Measurements from ENCODE around the gene EPS8L3. TPM values are rescaled to one million over a fixed set of nuclear protein-coding genes. Genes with fewer than 3 reads are reported as not detected.

Gene EPS8L3
- total RNA-seq, 1 donor, result not detected

DNA sequence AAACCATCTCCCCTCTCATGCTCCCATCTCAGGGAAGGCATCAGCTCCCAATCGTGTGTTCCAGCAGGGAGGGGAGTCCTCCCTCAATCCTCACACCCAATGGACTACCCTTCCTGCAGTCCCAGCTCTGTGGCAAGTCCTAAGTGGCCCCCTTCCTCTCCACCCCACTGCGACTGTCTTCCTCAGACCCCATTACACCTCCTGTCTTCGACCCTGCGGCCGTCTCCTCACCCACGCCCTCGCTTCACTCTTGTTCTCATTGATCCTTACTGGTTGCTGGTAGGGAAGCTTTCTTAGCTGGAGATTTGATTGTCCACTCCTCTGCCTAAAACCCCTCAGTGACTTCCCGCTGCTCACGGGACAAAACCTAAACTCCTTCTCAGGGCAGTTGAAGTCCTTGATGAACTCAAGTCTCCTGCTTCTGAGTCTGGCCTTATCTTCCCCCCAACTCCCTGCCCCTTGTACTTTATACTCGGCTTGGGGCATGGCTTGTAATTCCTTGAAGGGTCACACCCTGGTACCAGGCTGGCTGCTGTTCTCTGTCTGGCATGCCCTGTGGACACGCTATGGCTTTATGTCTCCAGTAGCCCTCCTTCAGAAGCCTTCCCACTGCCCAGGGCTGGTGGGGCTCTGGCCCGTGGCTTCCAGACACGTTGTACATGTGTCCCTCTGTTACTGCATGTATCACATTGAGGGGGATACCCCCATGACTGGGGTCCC lies 2.3 kb upstream of the EPS8L3 start:
- no peak overlapping the region for H3K4me2 ChIP-seq (ENCODE audit: insufficient read depth, low read length)
- peak; percentile 64 for DNase-seq (ENCODE audit: insufficient read length, low spot score, missing footprints)
- H3K4me1 ChIP-seq (ENCODE audit: insufficient read depth, low read length), result peaks cover 6% of the 10 kb centered on the region
- TF ChIP-seq, protein P1, sequence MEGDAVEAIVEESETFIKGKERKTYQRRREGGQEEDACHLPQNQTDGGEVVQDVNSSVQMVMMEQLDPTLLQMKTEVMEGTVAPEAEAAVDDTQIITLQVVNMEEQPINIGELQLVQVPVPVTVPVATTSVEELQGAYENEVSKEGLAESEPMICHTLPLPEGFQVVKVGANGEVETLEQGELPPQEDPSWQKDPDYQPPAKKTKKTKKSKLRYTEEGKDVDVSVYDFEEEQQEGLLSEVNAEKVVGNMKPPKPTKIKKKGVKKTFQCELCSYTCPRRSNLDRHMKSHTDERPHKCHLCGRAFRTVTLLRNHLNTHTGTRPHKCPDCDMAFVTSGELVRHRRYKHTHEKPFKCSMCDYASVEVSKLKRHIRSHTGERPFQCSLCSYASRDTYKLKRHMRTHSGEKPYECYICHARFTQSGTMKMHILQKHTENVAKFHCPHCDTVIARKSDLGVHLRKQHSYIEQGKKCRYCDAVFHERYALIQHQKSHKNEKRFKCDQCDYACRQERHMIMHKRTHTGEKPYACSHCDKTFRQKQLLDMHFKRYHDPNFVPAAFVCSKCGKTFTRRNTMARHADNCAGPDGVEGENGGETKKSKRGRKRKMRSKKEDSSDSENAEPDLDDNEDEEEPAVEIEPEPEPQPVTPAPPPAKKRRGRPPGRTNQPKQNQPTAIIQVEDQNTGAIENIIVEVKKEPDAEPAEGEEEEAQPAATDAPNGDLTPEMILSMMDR (IDR thresholded peaks at IDR 0.05; ENCODE audit: extremely low read depth, low read depth, low read length), result no peak
- H2AFZ ChIP-seq (ENCODE audit: low read length), result no peak overlapping the region
- no peaks in the 10 kb centered on the region for H4K20me1 ChIP-seq (ENCODE audit: insufficient read depth, low read length)
- H3K9me3 ChIP-seq (ENCODE audit: low read depth, low read length), result no peaks in the 10 kb centered on the region
- no peak overlapping the region for H3K27ac ChIP-seq (ENCODE audit: low read depth, low read length)
- no peaks in the 10 kb centered on the region for H3K36me3 ChIP-seq (ENCODE audit: insufficient read depth, low read length)
- no peak overlapping the region for H3K4me3 ChIP-seq (ENCODE audit: insufficient read depth, low read length)
- peaks cover 2% of the 10 kb centered on the region for H3K27me3 ChIP-seq (ENCODE audit: insufficient read depth, low read length)
- H3K79me2 ChIP-seq (ENCODE audit: insufficient read depth, low read length), result no peaks in the 10 kb centered on the region

DNA sequence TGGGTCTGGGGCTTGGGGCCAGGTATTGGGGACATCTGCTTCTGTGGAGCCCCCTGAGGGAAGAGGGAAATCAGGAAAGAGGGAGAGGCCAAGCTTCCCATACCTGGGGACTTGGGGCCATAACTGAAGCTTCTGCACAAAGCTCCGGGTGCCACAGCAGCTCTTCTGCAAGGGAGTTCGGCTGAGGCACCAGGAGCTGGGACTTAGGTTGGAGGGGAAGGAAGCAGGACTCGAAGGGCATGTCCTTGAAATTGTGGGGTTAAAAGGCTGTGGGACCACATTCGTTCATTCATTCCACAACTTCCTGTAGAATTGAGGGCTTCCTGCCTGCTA lies 1.7 kb upstream of the EPS8L3 start:
- no peak overlapping the region for H3K27ac ChIP-seq (ENCODE audit: low read depth, low read length)
- no peak overlapping the region for H2AFZ ChIP-seq (ENCODE audit: low read length)
- no peaks in the 10 kb centered on the region for H3K79me2 ChIP-seq (ENCODE audit: insufficient read depth, low read length)
- TF ChIP-seq, protein P1 (IDR thresholded peaks at IDR 0.05; ENCODE audit: extremely low read depth, low read depth, low read length), result no peak
- H3K9me3 ChIP-seq (ENCODE audit: low read depth, low read length), result no peaks in the 10 kb centered on the region
- H4K20me1 ChIP-seq (ENCODE audit: insufficient read depth, low read length), result no peaks in the 10 kb centered on the region
- no peak for DNase-seq (ENCODE audit: insufficient read length, low spot score, missing footprints)
- H3K4me3 ChIP-seq (ENCODE audit: insufficient read depth, low read length), result no peak overlapping the region
- peaks cover 2% of the 10 kb centered on the region for H3K27me3 ChIP-seq (ENCODE audit: insufficient read depth, low read length)
- no peaks in the 10 kb centered on the region for H3K36me3 ChIP-seq (ENCODE audit: insufficient read depth, low read length)
- peaks cover 6% of the 10 kb centered on the region for H3K4me1 ChIP-seq (ENCODE audit: insufficient read depth, low read length)
- H3K4me2 ChIP-seq (ENCODE audit: insufficient read depth, low read length), result no peak overlapping the region

DNA sequence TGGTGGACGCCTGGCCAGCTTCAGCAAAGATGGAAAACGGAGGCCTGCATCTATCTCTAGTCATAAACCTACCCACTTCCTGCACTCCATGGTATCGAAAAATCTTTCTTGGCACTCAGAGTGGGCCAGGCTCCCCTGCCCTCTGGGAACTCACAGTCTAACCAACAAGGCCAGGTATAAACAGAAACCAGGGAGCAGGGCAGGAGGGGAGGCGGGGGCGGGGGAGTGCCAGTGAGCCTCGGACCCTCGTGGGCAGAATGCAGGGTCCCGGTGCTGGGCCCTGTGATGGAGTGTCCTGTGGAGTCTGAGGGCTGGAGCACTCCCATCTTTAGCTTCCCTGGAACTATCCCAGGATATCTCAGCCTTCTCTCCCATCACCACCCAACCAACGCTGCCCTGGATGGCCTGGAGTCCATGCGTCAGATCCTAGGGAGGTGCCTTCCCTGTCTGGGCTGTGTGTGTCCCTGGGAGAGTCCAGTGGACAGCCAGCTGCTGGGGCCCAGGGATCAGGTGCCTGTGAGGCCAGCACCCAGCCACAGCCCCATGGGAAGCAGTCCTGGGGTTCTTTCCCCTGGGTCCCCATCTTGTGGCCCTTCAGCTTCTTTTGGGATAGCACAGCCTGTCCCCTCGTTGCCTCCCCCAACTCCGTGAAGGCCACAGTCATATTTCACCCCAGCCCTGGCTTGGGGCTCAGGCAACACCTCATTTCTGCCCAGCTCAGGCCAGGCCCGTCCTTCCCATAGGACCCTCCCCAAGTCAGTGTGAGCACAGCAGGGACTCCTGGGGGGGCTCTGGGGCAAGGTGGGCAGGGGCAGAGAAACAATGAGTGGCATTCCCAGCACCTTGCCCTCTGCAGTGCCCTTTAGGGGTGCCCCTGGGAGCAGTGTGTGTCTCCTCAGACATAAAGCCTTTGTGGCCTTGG lies 1.1 kb upstream of the EPS8L3 start:
- H3K4me3 ChIP-seq (ENCODE audit: insufficient read depth, low read length), result no peak overlapping the region
- peaks cover 5% of the 10 kb centered on the region for H3K4me1 ChIP-seq (ENCODE audit: insufficient read depth, low read length)
- H3K4me2 ChIP-seq (ENCODE audit: insufficient read depth, low read length), result no peak overlapping the region
- peak; percentile 62 for DNase-seq (ENCODE audit: insufficient read length, low spot score, missing footprints)
- H2AFZ ChIP-seq (ENCODE audit: low read length), result no peak overlapping the region
- no peaks in the 10 kb centered on the region for H3K79me2 ChIP-seq (ENCODE audit: insufficient read depth, low read length)
- H3K9me3 ChIP-seq (ENCODE audit: low read depth, low read length), result no peaks in the 10 kb centered on the region
- no peaks in the 10 kb centered on the region for H3K36me3 ChIP-seq (ENCODE audit: insufficient read depth, low read length)
- H3K27me3 ChIP-seq (ENCODE audit: insufficient read depth, low read length), result peaks cover 2% of the 10 kb centered on the region
- H4K20me1 ChIP-seq (ENCODE audit: insufficient read depth, low read length), result no peaks in the 10 kb centered on the region
- H3K27ac ChIP-seq (ENCODE audit: low read depth, low read length), result no peak overlapping the region
- TF ChIP-seq, protein P1 (IDR thresholded peaks at IDR 0.05; ENCODE audit: extremely low read depth, low read depth, low read length), result no peak

All from osteoblast (primary cell).